SIG-M5 treated with dmso at 0.1 percent for 504 hours (cell line): Measurements from ENCODE around the gene RAD52.

Experiments used
- DNase-seq: peaks from one replicate; lab custom pipeline; 2025; ENCODE audit not compliant: unreplicated experiment; lab: John Stamatoyannopoulos, UW

RAD52 gene

DNA sequence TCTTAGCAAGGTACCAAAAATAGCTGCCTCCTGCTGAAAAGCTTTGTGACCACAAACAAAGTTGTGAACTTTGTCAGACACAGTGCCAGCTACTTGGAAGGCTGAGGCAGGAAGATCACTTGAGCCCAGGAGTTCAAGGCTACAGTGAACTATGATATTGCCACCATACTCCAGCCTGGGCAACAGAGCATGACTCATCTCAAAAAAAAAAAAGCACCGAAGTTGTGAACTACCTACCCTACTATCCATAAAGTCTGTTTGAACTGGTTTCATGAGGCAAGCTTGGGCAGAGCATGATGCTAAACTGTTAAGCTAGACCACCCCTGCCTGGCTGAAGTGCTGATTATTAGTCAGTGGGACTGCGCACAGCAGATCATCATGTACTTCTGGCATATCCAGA lies 75.5 kb downstream of the RAD52 start:
- DNase-seq = no peak

DNA sequence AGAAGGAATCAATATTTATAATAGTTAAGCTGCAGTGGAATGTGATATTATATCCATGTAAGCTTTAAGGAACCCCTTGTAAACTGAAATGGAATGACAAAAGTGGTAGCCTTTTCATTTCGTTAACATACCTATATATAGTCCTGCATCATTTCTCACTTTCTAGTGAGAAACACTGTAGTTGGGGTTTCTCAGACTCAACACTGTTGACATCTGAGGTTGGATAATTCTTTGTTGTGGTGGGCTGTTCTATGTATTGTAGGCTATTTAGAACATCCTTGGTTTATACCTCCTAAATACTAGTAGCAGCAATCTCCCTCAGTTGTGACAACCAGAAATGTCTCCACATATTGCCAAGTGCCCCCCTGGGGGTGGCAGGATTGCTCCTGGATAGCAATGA lies 79.1 kb downstream of the RAD52 start:
- DNase-seq = no peak

DNA sequence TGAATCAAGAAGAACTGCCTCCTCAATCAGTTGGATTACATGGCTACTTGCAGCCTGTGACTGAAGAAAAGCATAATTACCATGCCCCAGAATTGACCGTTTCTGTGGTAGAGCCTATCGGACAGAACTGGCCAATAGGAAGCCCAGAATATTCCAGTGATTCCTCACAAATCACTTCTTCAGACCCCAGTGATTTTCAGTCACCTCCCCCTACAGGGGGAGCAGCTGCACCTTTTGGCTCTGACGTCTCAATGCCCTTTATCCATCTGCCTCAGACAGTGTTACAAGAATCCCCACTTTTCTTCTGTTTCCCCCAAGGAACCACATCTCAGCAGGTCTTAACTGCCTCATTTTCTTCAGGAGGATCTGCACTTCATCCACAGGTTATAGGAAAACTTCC lies 80.8 kb downstream of the RAD52 start:
- no peak for DNase-seq

DNA sequence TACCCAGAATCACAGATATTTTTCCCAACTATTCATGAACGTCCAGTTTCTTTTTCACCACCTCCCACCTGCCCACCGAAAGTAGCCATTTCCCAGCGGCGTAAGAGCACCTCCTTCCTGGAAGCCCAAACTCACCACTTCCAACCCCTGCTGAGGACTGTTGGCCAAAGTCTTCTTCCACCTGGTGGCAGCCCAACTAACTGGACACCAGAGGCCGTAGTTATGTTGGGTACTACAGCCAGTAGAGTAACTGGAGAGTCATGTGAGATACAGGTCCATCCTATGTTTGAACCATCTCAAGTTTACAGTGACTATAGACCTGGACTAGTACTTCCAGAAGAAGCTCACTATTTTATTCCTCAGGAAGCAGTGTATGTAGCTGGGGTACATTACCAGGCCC lies 81.6 kb downstream of the RAD52 start:
- DNase-seq = no peak

DNA sequence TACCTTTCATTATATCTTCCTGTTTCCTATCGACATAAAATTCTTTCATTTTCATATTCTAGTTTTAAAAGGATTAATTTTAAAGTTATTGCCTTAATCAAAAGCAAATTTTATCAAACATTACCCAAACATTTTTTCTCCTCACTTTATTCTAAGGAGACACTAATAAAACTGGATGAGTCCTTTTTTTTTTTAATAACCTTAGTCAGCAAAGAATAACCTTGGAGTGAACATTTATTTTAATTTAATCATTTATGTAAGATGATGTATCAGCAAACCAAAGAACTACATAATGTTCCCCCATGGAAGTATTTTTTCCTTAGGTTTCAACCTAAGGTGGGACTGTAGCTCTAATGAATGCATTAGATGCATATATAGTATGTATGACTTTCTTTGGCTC lies 83.9 kb downstream of the RAD52 start:
- no peak for DNase-seq

DNA sequence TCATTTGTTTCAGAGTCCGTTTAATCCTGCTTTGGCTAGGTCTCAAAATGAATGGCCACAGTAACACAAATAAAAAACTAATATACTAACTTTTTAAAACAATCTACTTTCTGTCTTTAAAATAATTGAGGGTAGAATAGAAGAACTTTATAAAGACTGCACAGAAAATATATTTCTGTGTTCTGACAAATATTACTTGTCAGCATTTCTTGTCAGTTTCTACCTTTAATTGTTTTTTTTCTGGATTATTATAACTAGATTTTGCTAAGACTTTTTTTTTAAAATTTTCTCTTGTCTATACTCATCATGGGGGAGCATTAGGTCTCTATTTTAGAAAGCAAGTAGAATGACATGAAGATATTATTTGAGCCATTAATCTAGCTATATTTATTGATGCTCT lies 86.2 kb downstream of the RAD52 start:
- no peak for DNase-seq

DNA sequence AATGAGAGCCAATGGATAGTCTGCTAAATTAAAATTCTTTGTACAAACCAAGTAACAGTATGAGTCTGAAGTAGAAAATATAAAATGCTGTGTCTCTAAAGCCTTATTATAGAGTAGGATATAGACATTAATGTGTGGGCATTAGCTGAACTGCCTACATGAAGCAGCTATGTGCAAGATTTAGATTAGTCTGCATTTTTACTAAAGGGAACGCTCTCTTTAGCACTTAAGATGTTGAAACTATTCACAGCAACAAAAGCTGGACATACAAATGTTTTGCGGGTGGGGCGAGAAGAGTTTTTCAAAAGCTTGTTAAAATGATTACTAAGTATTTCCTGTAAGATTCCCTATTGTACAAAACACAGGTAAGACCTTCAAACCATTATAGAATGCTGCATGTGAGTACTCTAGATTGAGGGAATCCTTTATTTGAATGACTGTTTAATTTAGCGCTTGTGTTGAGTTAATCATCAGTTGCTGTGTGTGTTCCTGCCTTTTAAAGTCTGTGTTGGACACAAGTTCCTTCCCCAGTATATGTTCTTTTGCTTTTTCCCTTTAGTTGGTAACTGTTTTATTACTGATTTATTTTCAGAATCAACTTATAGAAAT lies 87.1 kb downstream of the RAD52 start:
- no peak for DNase-seq
